Activated naive CD4-positive, alpha-beta T cell treated with anti-CD3 and anti-CD28 coated beads, Interleukin-2, amount 50 U/mL, for 72 hours (primary cell): ENCODE results near the gene SNX12. TPM values are rescaled to one million over a fixed set of nuclear protein-coding genes. Genes with fewer than 3 reads are reported as not detected.

Experiments used
- ATAC-seq, 2 donors: fragments of 150-1000 bp; cut with Tn5 transposase; 2 replicates each; pipeline ENCODE4 v1.10.0; 2021; ENCODE audit warnings: mild to moderate bottlenecking in 2 of 2, moderate library complexity in 2 of 2
- DNase-seq, 2 donors: peaks; one replicate each; pipeline ENCODE4 v3.0.0; 2021 to 2022; ENCODE audit warnings: low spot score in 2 of 2
- H3K27ac Mint-ChIP-seq, 2 donors: one replicate each; pipeline ENCODE4 v1.8.0; 2022; ENCODE audit warnings: mild to moderate bottlenecking in 2 of 2, mixed read lengths in 2 of 2
- H3K36me3 Mint-ChIP-seq, 2 donors: one replicate each; pipeline ENCODE4 v1.8.0; 2022; ENCODE audit warnings: mixed read lengths in 2 of 2
- H3K9me3 Mint-ChIP-seq, 2 donors: one replicate each; pipeline ENCODE4 v1.8.0; 2022; ENCODE audit warnings: mixed read lengths in 2 of 2
- total RNA-seq, 2 donors: library from RNA; stranded (reverse); gene quantifications; one replicate each; pipeline ENCODE4 v1.2.3, GENCODE V29; 2022

Gene SNX12
- 10 to 100 TPM; 37.7 to 42.3 TPM for total RNA-seq

DNA sequence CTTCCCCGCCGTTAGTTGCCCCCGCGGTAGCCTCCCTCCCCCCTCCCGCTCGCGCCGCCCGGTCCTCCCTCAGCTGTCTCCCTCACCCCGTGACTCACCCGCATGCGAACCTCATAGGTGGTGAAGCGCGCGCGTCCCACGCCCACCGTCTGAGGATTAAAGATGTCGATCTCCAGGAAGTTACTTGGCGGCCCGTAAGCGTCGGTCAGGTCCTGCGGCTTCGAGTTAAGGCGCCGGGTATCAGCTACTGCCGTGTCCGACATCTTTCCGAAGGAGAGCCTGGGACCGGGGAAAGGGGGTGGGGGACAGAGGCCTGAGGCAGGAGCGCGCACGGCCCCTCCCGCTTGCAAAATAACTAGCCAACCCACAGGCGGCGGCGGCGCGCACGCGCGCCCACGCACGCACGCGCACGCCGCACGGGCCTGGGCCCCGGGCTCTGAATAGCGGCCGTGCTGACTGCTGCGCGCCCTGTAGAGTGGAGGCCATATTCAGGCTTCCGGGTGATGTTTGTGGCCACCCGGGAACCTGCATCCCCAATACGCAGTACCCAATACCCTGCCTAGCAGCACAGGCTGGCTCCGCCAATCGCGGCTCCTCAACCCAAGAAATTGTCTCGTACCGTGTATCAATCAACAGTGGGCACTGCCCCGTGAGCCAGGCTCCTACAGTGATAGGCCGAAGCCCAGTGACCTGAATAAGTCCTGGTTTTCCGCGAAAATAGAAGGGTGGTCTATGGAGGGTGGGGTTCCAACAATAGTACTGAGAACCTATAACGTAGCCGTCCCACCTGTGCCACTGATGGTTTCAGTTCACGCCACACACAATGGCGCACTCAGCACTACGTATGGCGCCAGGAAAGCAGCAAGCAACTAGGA is at the start of gene SNX12:
TSS of gene SNX12 (minus strand) at position 291 of the 875 bp plus-strand sequence. CDS start at position 263, 28 bp downstream.
- peaks cover 6 to 9% of the 10 kb centered on the region in 2 donors for H3K36me3 Mint-ChIP-seq
- ATAC-seq: peak; percentile 93 to 96
- no peaks in the 10 kb centered on the region for H3K9me3 Mint-ChIP-seq
- DNase-seq: peak; percentile 79 to 90
- H3K27ac Mint-ChIP-seq: peak within 1 kb of the TSS; percentile 93 to 94

DNA sequence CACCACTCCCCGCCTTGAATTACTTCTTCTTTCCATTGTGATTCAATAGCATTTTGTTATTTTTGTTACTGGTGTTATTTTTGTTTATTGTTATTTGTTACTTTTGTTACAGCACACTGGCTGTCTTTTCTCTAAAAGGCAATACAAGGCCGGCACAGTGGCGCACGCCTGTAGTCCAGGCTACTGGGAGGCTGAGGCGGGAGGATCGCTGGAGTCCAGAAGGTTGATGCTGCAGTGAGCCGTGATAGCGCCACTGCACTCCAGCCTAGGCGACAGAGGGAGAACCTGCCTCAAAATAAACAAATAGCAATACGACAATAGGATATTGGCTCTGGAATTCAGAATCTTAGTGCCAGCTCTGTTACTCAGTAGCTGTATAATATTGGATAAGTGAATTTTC is 49.2 kb upstream of the SNX12 start:
- Mint-ChIP-seq H3K9me3 (no peaks in the 10 kb centered on the region), H3K27ac (no peak overlapping the region), H3K36me3 (no peaks in the 10 kb centered on the region)
- ATAC-seq (no peak), DNase-seq (no peak)

DNA sequence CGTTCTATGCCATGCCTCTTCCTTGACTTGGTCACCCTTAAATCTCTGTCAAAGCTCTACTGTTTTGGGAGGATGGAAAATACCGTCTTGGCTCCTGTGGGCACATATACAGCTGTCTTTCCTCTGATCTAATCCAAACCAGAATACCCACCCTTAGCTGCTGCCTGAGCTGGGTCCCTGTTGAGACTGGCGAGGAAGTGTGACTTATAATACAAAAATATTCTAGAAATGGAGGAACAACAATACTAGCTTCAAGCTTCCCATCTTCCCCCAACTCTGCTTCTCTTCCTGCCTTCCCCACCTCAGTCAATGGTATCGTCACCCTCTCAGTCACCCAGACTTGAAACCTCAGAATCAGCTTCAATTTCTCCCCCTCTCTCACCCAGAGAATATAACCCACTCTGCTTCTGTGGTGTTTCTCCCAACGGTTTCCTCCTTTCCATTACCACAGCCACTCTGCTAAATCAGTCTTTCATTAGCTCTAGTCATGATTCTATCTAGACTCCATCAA is 43.8 kb upstream of the SNX12 start:
- ATAC-seq (peak; percentile 50 to 54), DNase-seq (no peak)
- H3K9me3 Mint-ChIP-seq: no peaks in the 10 kb centered on the region
- H3K36me3 Mint-ChIP-seq: peaks cover 39 to 44% of the 10 kb centered on the region in 2 donors
- H3K27ac Mint-ChIP-seq: peak overlapping the region; percentile 96 to 98

DNA sequence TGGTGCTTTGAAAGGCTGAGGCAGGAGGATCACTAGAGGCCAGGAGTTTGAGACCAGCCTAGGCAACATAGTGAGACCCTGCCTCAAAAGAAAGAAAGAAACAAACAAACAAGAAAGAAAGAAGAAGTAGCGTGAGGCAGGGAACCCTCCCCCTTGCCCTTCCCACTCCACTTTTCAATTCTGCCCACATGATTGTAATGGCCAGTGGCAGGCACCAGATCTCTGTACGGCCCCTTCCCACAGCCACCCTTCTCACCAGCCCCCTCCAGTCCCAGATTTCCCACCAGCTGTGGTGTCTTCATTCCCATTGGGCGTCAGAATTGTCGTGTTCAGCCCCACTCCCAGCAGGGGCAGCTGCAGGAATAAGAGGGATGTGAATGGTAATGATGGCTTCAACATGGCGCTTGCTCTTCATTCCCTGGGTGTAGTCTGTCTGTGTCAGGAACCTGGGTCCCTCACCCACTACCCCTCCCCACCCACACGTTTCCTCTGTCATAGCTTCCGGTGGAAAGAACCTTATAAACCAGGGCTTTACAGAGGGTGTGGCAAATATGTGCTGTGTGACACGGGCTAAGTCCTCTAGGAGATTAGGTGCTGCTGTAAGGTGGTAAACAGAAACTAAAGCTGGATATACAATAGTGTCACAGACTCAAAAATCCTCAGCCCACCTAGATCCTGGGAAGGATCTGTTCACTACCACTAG is 43.2 kb upstream of the SNX12 start, which contains the start of gene IL2RG:
TSS of gene IL2RG (minus strand) at position 437 of the 703 bp plus-strand sequence. CDS start at position 399, 38 bp downstream.
- DNase-seq: peak; percentile 60 to 75
- Mint-ChIP-seq H3K36me3 (peaks cover 44 to 49% of the 10 kb centered on the region in 2 donors), H3K9me3 (no peaks in the 10 kb centered on the region), H3K27ac (peak within 1 kb of the TSS; percentile 96 to 98)
- ATAC-seq: peak; percentile 89 to 94

DNA sequence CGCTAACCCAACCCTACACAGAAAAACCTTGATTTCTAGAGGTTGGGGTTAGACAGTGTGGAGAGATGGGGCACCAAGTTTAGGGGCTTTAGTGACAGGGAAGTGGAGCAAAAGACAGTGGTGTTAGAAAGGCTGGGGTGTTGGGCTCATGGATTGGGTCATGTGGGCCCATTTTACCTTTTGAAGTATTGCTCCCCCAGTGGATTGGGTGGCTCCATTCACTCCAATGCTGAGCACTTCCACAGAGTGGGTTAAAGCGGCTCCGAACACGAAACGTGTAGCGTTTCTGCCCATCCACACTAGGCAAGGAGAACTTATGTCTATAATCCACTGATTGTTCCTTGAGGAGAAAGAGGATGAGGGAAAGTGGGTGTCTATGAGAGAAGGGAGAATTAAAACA is 40.9 kb upstream of the SNX12 start:
- DNase-seq: no peak
- Mint-ChIP-seq H3K36me3 (peaks cover 52 to 65% of the 10 kb centered on the region in 2 donors), H3K9me3 (no peaks in the 10 kb centered on the region), H3K27ac (peak overlapping the region; percentile 97 to 98)
- no peak for ATAC-seq

DNA sequence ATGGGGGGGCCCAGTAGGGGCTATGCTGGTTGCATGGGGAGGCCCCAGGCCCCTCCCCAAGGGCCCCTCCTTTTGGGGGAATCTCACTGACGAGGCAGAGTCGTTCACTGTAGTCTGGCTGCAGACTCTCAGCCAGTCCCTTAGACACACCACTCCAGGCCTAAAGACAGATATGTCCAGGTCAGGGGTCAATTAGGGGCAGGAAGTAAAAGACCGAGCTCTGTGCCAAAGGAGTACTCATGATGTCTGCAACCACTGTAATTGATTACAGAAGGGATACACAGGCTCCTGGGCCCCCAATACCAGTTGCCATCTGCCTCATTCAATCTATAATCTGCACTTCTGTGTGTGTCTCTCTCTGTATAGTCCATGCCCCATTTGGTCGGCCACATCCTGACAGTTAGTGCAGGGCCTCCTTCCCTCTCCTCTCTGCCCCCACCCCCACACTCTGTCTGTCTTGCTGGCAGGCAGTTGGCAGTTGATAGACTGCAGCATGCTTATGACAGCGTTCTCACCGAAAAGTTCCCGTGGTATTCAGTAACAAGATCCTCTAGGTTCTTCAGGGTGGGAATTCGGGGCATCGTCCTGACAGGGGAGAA is 39.7 kb upstream of the SNX12 start:
- ATAC-seq (no peak), DNase-seq (no peak)
- Mint-ChIP-seq H3K36me3 (peaks cover 54 to 68% of the 10 kb centered on the region in 2 donors), H3K9me3 (no peaks in the 10 kb centered on the region), H3K27ac (peak overlapping the region; percentile 97 to 98)

DNA sequence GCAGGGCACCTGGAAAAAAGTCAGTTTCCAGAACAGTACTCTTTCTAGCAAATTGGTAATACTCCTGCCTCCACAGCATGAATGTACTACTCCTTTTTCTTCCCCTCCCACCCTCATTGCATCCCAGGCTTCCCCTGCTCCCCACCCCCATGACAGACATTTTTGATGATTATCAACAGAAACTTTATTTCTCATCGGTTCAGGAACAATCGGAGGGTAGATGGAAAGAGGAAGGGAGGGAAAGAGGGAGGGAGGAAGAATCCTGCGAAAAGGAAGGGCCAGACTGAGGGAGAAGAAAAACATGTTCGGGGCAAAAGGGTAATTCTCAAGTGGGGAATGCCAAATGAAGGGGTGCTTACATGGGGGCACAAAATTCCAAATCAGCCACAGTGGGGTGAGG is 39.1 kb upstream of the SNX12 start:
- Mint-ChIP-seq H3K27ac (peak overlapping the region; percentile 50 to 98), H3K36me3 (peaks cover 54 to 68% of the 10 kb centered on the region in 2 donors), H3K9me3 (no peaks in the 10 kb centered on the region)
- DNase-seq (no peak), ATAC-seq (no peak)

DNA sequence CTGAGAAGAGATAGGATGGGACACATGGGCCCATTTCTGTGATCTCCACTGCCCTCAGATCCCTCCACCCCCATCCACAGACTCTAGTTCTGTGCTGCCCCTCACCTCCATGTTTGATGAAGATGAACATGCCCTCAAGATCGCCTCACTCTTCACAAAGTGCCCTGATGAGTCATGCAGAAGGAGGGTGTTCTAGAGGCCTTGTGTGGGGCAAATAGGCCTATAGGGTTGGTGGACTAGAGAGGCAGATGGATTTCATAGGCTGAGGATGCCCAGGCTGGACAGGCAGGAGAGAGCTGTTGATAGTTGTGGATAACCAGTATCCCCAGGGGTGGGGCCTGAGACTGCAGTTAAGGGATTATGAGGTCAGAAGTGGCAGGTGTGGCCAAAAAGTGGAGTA is 38.3 kb upstream of the SNX12 start, which contains the start of gene CXorf65:
TSS of gene CXorf65 (minus strand) at position 314 of the 400 bp plus-strand sequence. CDS start at position 130, 184 bp downstream.
- DNase-seq: no peak
- H3K36me3 Mint-ChIP-seq: peaks cover 54 to 67% of the 10 kb centered on the region in 2 donors
- H3K27ac Mint-ChIP-seq: peak within 1 kb of the TSS; percentile 72 to 98
- H3K9me3 Mint-ChIP-seq: no peaks in the 10 kb centered on the region
- peak; percentile 58 to 63 for ATAC-seq

DNA sequence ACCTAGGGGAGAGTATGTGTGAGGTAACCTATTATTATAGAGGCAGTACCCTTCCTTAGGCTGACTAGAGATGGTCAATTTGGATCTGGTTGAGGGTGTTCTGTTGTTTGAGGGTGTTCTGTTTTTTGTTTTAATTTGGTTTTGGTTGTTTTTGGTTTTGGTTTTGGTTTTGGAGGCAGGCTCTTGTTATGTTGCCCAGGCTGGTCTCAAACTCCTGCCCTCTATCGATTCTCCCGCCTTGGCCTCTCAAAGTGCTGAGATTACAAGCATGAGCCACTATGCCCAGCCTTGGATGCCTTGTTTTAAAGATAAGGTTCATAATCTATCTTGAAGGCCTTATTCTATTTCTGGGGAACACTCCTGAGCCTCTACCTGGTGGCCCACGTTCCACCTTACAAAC is 37.5 kb upstream of the SNX12 start:
- ATAC-seq (no peak), DNase-seq (no peak)
- Mint-ChIP-seq H3K9me3 (no peaks in the 10 kb centered on the region), H3K27ac (peak overlapping the region; percentile 72 to 77), H3K36me3 (peaks cover 46 to 59% of the 10 kb centered on the region in 2 donors)

DNA sequence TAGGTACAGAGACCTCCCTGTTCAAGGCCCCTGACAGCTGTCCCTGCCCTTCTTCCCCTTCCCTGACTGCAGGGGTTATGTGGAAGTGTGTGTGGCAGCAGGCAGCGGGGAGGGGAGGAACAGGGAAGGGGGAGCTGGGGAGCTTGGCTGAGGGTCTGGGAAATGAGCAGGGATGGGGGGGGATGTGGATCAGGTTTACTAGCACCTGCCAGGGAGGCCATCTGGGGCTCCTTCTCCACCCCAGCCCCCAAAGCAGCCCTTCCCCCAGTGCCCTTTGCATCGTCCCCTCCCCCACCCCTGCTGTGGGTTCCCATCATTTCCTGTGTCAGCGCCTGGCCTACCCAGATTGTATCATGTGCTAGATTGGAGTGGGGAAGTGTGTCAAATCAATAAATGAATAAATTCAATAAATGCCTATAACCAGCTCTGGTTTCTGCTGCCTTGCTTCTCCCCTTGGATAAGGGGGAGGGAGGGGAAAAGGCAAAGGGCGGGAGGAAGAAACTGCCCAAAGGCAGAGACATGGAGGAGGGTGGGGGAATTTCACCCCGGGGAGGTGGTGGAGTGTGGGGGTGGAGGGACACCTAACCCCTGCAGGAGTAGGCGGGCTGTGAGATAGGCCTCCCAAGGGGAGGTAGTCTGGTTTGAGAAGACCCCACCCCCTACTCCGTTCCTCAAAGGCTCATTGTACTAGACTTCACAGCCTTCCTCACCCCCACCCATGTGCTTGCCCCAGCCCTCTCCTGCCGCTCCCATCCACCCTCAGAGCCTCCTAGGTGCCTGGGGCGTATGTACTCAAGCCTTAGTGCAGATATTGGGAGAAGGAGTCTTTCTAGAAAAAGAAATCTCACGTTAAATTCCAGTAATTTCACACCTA is 35.2 kb upstream of the SNX12 start:
- no peak for DNase-seq
- H3K36me3 Mint-ChIP-seq: peaks cover 24 to 36% of the 10 kb centered on the region in 2 donors

DNA sequence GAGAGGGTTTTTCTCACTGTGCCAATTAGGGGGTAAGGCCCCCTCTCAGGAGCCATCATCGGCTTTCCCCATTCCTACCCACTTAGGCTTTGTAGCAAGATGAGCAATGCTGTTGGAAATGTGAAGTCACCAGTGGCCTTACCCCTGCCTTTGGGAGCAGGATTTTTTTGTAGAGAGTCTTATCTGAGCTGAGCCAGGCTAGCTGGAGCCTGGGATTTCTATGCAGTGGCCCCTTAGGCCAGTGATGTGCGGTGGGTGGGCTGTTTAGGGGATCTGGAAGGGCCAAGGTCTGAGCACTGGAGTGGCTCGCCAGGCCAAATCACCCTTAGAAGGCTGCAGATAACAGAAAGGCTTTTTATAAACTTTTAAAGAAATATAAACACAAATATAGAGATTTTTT is 34.2 kb upstream of the SNX12 start:
- peak overlapping the region in 1 of 2 donors; percentile 88 for H3K27ac Mint-ChIP-seq
- no peak for DNase-seq
- peaks cover 15 to 26% of the 10 kb centered on the region in 2 donors for H3K36me3 Mint-ChIP-seq
- ATAC-seq: no peak
- no peaks in the 10 kb centered on the region for H3K9me3 Mint-ChIP-seq

More for the DNA sequence above, 35.2 kb upstream of the SNX12 start:
- no peaks in the 10 kb centered on the region for H3K9me3 Mint-ChIP-seq
- H3K27ac Mint-ChIP-seq: peak overlapping the region; percentile 88 to 92
- peak; percentile 30 to 55 for ATAC-seq

DNA sequence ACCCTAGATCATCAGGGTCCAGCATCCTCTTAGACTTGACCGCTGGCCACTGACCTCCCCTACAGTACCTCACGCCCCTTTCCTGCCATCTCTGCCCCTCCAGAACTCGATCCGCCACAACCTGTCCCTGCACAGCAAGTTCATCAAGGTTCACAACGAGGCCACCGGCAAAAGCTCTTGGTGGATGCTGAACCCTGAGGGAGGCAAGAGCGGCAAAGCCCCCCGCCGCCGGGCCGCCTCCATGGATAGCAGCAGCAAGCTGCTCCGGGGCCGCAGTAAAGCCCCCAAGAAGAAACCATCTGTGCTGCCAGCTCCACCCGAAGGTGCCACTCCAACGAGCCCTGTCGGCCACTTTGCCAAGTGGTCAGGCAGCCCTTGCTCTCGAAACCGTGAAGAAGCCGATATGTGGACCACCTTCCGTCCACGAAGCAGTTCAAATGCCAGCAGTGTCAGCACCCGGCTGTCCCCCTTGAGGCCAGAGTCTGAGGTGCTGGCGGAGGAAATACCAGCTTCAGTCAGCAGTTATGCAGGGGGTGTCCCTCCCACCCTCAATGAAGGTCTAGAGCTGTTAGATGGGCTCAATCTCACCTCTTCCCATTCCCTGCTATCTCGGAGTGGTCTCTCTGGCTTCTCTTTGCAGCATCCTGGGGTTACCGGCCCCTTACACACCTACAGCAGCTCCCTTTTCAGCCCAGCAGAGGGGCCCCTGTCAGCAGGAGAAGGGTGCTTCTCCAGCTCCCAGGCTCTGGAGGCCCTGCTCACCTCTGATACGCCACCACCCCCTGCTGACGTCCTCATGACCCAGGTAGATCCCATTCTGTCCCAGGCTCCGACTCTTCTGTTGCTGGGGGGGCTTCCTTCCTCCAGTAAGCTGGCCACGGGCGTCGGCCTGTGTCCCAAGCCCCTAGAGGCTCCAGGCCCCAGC is 32.7 kb upstream of the SNX12 start:
- Mint-ChIP-seq H3K9me3 (no peaks in the 10 kb centered on the region), H3K27ac (peak overlapping the region in 1 of 2 donors; percentile 88), H3K36me3 (peaks cover 14% of the 10 kb centered on the region in 2 donors)
- DNase-seq: no peak
- ATAC-seq: no peak

DNA sequence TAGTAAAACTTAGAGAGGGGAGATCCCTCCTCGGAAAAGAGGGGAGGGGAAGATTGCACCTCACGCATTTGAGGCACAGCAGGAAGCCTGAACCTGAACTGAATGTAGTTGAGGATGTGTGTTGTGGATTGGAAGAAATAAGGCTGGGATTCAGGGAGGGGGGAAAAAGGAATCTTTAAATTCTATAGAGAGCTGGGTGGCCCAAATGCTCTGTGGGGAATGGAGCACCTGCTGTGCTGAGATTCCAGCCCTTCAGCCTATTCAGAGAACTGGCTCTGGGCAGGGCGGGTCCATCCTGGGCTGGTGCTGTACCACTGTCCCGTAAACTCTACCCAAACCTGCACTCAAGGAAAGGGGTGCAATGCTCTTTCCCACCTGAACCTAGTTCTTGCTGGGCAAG is 31.6 kb upstream of the SNX12 start:
- ATAC-seq: no peak
- Mint-ChIP-seq H3K9me3 (no peaks in the 10 kb centered on the region), H3K27ac (peak overlapping the region in 1 of 2 donors; percentile 44), H3K36me3 (peaks cover 10 to 14% of the 10 kb centered on the region in 2 donors)
- DNase-seq: no peak

DNA sequence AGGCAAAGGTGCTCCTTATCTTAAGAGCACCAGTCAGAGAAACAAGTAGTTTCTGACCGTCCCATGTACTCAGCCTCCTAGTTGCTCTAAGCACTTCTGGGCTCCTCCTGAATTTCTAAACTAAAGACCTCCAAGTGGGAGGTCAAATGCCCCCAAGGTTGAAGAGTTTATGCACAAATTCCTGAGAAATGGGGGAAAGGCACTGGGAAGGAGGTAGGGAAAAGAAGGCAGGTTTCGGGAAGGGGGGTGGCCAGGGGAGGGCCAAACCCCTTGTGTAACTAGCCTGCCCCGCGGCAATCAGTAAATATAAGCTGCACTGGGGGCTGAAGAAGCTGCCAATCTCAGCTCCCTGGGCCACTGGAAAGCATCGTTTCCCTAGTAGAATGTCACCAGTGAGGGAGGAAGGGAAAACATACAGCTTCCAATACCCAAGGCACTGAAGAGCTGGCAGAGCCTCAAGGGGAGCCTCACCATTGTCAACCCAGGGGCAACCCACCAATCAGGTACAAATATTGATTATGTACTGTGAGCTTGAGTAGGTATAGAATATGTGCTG is 30.9 kb upstream of the SNX12 start:
- H3K9me3 Mint-ChIP-seq: no peaks in the 10 kb centered on the region
- no peak for DNase-seq
- ATAC-seq: no peak
- H3K36me3 Mint-ChIP-seq: peaks cover 3 to 7% of the 10 kb centered on the region in 2 donors
- H3K27ac Mint-ChIP-seq: no peak overlapping the region
